Uterus (tissue), 2 donors: ENCODE measurements around the gene GAST.

Experiments
- CTCF ChIP-seq, 4 experiments: fragments of 200-600 bp in 2 of 4; fragments of 450-650 bp in 2 of 4; sonication (generic) in 2 of 4; IDR thresholded peaks; one replicate each; pipeline ENCODE4 v1.5.1; 2016 to 2019; ENCODE audit warnings: antibody characterized with exemption in 4 of 4, mild to moderate bottlenecking in 2 of 4, moderate library complexity in 1 of 4
- POLR2A ChIP-seq, 2 donors: fragments of 450-650 bp; IDR thresholded peaks; one replicate each; pipeline ENCODE4 v1.6.1; 2016; ENCODE audit warnings: antibody characterized with exemption in 2 of 2, mild to moderate bottlenecking in 1 of 2, moderate library complexity in 1 of 2

- TF ChIP-seq CTCF (IDR thresholded peaks at IDR 0.05) (no peak), POLR2A (IDR thresholded peaks at IDR 0.05) (no peak)
These were observed 33.7 kb upstream of the GAST start for GRCh38 chr17:41678411-41678906.
